ENCODE data around the gene LMNB1.

Gene LMNB1

GRCh38 chr5:126826619-126827215, 49.8 kb downstream of the LMNB1 start:
- no peaks in the 10 kb centered on the region for H3K27me3 ChIP-seq (replicated peaks; ENCODE audit: control insufficient read depth, insufficient read depth, low read length)
- no peak for TF ChIP-seq CTCF (IDR thresholded peaks at IDR 0.05; ENCODE audit: insufficient read depth, low read length, poor library complexity, severe bottlenecking)
- no peak overlapping the region for H3K4me3 ChIP-seq (replicated peaks; ENCODE audit: low read depth, low read length)
- DNase-seq (ENCODE audit: extremely low read depth, insufficient read length): no peak
- H3K36me3 ChIP-seq (ENCODE audit: control insufficient read depth, insufficient read depth, low read length): peaks cover 31% of the 10 kb centered on the region

- DNase-seq (ENCODE audit: extremely low read depth, insufficient read length): no peak
- Histone ChIP-seq H3K4me3 (replicated peaks; ENCODE audit: low read depth, low read length) (no peak overlapping the region), H3K27me3 (replicated peaks; ENCODE audit: control insufficient read depth, insufficient read depth, low read length) (no peaks in the 10 kb centered on the region), H3K36me3 (ENCODE audit: control insufficient read depth, insufficient read depth, low read length) (peaks cover 36% of the 10 kb centered on the region)
- TF ChIP-seq CTCF (IDR thresholded peaks at IDR 0.05; ENCODE audit: insufficient read depth, low read length, poor library complexity, severe bottlenecking): no peak
These were observed 52.2 kb downstream of the LMNB1 start for GRCh38 chr5:126829098-126829497.

DNA sequence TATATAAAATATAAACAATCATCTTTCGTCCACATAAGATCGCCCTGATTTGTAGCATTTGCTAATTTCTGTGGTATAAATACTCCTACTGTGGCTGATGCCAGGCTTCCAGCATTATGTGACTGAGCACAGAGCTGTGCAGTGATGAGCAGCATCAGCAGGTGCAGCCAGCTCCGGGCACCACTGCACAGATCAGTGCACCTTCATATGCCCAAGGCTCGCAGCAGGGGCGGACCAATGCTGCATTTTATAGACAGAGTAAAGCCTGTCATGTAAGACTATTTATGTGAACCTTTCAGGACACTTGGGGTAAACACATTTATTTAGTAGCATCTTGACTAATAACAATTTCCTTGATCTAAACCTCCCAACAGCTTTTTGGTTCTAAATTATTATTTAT, 53.1 kb downstream of the LMNB1 start:
- Histone ChIP-seq H3K36me3 (ENCODE audit: control insufficient read depth, insufficient read depth, low read length) (peaks cover 36% of the 10 kb centered on the region), H3K27me3 (replicated peaks; ENCODE audit: control insufficient read depth, insufficient read depth, low read length) (no peaks in the 10 kb centered on the region), H3K4me3 (replicated peaks; ENCODE audit: low read depth, low read length) (no peak overlapping the region)
- DNase-seq (ENCODE audit: extremely low read depth, insufficient read length): no peak
- no peak for TF ChIP-seq CTCF (IDR thresholded peaks at IDR 0.05; ENCODE audit: insufficient read depth, low read length, poor library complexity, severe bottlenecking)

GRCh38 chr5:126831156-126831555, 54.2 kb downstream of the LMNB1 start:
- no peaks in the 10 kb centered on the region for H3K27me3 ChIP-seq (replicated peaks; ENCODE audit: control insufficient read depth, insufficient read depth, low read length)
- H3K36me3 ChIP-seq (ENCODE audit: control insufficient read depth, insufficient read depth, low read length): peaks cover 31% of the 10 kb centered on the region
- DNase-seq (ENCODE audit: extremely low read depth, insufficient read length): no peak
- no peak for TF ChIP-seq CTCF (IDR thresholded peaks at IDR 0.05; ENCODE audit: insufficient read depth, low read length, poor library complexity, severe bottlenecking)
- no peak overlapping the region for H3K4me3 ChIP-seq (replicated peaks; ENCODE audit: low read depth, low read length)

DNA sequence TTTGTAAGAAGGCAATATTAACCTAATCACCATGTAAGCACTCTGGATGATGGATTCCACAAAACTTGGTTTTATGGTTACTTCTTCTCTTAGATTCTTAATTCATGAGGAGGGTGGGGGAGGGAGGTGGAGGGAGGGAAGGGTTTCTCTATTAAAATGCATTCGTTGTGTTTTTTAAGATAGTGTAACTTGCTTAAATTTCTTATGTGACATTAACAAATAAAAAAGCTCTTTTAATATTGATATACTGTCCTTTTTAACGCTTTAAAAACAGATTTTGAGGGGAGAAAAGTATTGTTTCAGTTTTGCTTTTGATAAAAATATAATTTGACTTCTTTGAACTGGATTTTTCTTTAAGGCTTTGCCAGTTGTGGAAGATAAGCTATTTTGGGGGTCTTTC, 59.8 kb downstream of the LMNB1 start:
- no peak for DNase-seq (ENCODE audit: extremely low read depth, insufficient read length)
- peaks cover 5% of the 10 kb centered on the region for H3K36me3 ChIP-seq (ENCODE audit: control insufficient read depth, insufficient read depth, low read length)
- TF ChIP-seq CTCF (IDR thresholded peaks at IDR 0.05; ENCODE audit: insufficient read depth, low read length, poor library complexity, severe bottlenecking): no peak
- no peaks in the 10 kb centered on the region for H3K27me3 ChIP-seq (replicated peaks; ENCODE audit: control insufficient read depth, insufficient read depth, low read length)
- no peak overlapping the region for H3K4me3 ChIP-seq (replicated peaks; ENCODE audit: low read depth, low read length)

GRCh38 chr5:126837242-126837641, 60.3 kb downstream of the LMNB1 start:
- DNase-seq (ENCODE audit: extremely low read depth, insufficient read length): no peak
- TF ChIP-seq CTCF (IDR thresholded peaks at IDR 0.05; ENCODE audit: insufficient read depth, low read length, poor library complexity, severe bottlenecking): no peak
- H3K27me3 ChIP-seq (replicated peaks; ENCODE audit: control insufficient read depth, insufficient read depth, low read length): no peaks in the 10 kb centered on the region
- peaks cover 5% of the 10 kb centered on the region for H3K36me3 ChIP-seq (ENCODE audit: control insufficient read depth, insufficient read depth, low read length)
- no peak overlapping the region for H3K4me3 ChIP-seq (replicated peaks; ENCODE audit: low read depth, low read length)
